ENCODE data around the gene BAIAP2. TPM values are rescaled to one million over a fixed set of nuclear protein-coding genes. Genes with fewer than 3 reads are reported as not detected.

Gene BAIAP2
- total RNA-seq, 1 donor from 2014 or later = 6.8 TPM

- Mint-ChIP-seq H3K9me3 (no peaks in the 10 kb centered on the region), H3K4me1 (peaks cover 3% of the 10 kb centered on the region), H3K36me3 (ENCODE audit: low read depth) (no peaks in the 10 kb centered on the region), H3K4me3 (no peak within 1 kb of the TSS), H3K27me3 (peaks cover 23% of the 10 kb centered on the region), H3K27ac (no peak within 1 kb of the TSS)
- ChIA-PET CTCF (no interaction called here), POLR2A (no interaction called here)
- no peak for ATAC-seq (ENCODE audit: low read depth)
- TF ChIP-seq, protein P1, sequence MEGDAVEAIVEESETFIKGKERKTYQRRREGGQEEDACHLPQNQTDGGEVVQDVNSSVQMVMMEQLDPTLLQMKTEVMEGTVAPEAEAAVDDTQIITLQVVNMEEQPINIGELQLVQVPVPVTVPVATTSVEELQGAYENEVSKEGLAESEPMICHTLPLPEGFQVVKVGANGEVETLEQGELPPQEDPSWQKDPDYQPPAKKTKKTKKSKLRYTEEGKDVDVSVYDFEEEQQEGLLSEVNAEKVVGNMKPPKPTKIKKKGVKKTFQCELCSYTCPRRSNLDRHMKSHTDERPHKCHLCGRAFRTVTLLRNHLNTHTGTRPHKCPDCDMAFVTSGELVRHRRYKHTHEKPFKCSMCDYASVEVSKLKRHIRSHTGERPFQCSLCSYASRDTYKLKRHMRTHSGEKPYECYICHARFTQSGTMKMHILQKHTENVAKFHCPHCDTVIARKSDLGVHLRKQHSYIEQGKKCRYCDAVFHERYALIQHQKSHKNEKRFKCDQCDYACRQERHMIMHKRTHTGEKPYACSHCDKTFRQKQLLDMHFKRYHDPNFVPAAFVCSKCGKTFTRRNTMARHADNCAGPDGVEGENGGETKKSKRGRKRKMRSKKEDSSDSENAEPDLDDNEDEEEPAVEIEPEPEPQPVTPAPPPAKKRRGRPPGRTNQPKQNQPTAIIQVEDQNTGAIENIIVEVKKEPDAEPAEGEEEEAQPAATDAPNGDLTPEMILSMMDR (IDR thresholded peaks at IDR 0.05) = no peak
- no peak for DNase-seq
- intact Hi-C loops (cut with micrococcal nuclease) = no loop called here
Measured at GRCh38 chr17:81165246-81166032, 130.5 kb downstream of the BAIAP2 start, which contains the start of gene PVALEF. Gene PVALEF, plus strand, starts transcription at chr17:81165507. Its CDS starts 15,720 bp downstream, at chr17:81181227.

DNA sequence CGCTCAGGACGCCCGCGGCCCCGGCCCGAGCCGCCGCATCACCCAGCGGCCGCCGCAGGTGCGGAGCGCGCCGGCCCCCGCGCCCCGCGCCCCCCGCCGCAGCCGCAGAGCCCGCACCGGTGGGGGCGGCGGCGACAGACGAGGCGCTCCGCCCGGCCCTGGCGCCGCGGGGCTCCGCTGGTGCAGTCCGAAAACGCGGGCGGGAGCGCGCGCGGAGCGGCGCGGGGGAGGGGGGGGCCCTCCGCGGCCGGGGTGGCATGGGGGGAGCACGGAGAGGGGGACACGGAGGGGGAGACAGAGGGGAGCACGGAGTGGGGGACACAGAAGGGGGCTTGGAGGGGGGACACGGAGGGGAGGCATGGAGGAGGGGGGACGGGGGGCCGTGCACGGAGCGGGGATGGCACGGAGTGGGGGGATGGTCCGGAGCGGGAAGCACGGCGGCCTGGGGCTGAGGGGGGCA, 131.1 kb downstream of the BAIAP2 start, which contains the start of gene AATK:
AATK (minus strand) TSS at position 189 of the 460 bp plus-strand sequence. CDS start 229 bp downstream, outside the sequence.
- H3K27ac Mint-ChIP-seq = no peak within 1 kb of the TSS
- intact Hi-C loops (cut with micrococcal nuclease) = no loop called here
- ChIA-PET CTCF (no interaction called here), POLR2A (no interaction called here)
- no peaks in the 10 kb centered on the region for H3K9me3 Mint-ChIP-seq
- H3K4me1 Mint-ChIP-seq = peaks cover 1% of the 10 kb centered on the region
- H3K36me3 Mint-ChIP-seq (ENCODE audit: low read depth) = no peaks in the 10 kb centered on the region
- TF ChIP-seq, protein P1 (IDR thresholded peaks at IDR 0.05) = no peak
- no peak for ATAC-seq (ENCODE audit: low read depth)
- no peak for DNase-seq
- H3K27me3 Mint-ChIP-seq = peaks cover 21% of the 10 kb centered on the region
- no peak within 1 kb of the TSS for H3K4me3 Mint-ChIP-seq

Other genes with a start within 250 kb of the BAIAP2 start
- 35.1 and 36.6 TPM in 2 replicates for gene CHMP6, start 43.3 kb upstream of the BAIAP2 start, total RNA-seq
- not detected in 2 replicates for gene PVALEF, start 130.4 kb downstream of the BAIAP2 start, total RNA-seq
- gene AATK, start 131.1 kb downstream of the BAIAP2 start, total RNA-seq = 0.27 and 0.42 TPM in 2 replicates
- gene CEP131, start 187.8 kb downstream of the BAIAP2 start, total RNA-seq = 14.2 and 15.9 TPM in 2 replicates
- 82.9 and 102 TPM in 2 replicates for gene TEPSIN, start 203.9 kb downstream of the BAIAP2 start, total RNA-seq
- gene NDUFAF8, start 204.2 kb downstream of the BAIAP2 start, total RNA-seq = 52.8 and 55.8 TPM in 2 replicates

Measured in activated B cell treated with CpG ODN at 0.5 μM for 24 hours (primary cell).